GM12872 (cell line): Measurements from ENCODE around the gene SLC7A10.

Experiments used
- TF ChIP-seq, protein P1 (sequence below): IDR thresholded peaks from 3 replicates; pipeline ENCODE4 v1.5.1; 2011; ENCODE audit warnings: low read depth, mild to moderate bottlenecking, low read length, moderate library complexity; ENCODE audit not compliant: insufficient read depth

The SLC7A10 gene

DNA sequence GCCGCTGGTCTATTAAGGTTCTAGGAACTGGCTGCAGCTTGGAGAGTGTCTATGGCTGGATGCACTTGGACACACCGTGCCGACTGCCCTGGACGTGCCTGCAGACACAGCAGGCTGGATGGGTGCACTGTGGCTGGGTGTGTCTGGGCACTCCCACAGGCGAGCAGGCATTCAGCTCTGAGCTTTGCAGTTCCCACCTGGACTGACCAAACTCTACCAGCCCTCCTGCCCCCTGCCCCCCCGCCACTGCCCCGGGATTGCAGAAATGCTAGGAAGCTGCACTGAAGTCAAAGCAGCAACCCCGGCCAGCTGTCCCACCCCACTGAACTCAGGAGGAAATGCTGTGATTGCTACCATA lies 38.5 kb downstream of the SLC7A10 start:
- TF ChIP-seq, protein P1, sequence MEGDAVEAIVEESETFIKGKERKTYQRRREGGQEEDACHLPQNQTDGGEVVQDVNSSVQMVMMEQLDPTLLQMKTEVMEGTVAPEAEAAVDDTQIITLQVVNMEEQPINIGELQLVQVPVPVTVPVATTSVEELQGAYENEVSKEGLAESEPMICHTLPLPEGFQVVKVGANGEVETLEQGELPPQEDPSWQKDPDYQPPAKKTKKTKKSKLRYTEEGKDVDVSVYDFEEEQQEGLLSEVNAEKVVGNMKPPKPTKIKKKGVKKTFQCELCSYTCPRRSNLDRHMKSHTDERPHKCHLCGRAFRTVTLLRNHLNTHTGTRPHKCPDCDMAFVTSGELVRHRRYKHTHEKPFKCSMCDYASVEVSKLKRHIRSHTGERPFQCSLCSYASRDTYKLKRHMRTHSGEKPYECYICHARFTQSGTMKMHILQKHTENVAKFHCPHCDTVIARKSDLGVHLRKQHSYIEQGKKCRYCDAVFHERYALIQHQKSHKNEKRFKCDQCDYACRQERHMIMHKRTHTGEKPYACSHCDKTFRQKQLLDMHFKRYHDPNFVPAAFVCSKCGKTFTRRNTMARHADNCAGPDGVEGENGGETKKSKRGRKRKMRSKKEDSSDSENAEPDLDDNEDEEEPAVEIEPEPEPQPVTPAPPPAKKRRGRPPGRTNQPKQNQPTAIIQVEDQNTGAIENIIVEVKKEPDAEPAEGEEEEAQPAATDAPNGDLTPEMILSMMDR = no peak

DNA sequence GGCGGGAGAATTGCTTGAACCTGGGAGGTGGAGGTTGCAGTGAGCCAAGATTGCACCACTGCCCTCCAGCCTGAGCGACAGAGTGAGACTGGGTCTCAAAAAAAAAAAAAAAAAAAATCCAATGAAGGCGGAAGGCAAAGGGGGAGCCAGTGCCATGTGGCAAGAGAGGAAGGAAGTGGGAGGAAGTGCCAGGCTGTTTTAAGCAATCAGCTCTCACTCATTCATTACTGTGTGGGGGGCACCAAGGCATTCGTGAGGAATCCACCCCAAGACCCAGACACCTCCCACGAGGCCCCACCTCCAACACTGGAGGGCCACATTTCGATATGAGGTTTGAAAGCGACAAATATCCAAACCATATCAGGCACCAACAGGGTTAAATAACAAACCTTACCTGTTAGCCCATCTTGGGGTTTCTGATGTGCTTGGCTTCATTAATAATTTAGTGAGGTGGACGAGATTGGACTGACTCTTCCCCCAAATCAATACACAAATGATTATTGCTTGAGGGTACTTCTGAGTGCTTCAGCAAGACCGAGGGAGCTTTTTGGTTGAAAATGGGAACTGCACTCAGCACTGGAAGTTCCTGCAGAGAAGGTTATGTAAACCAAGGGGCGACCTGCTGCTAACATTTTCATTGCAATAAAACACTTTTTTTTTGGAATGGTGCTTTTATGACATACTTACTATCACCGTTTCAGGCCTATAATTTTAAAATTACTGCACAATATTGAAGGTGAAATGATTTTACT lies 39.0 kb downstream of the SLC7A10 start:
- TF ChIP-seq, protein P1 = no peak

DNA sequence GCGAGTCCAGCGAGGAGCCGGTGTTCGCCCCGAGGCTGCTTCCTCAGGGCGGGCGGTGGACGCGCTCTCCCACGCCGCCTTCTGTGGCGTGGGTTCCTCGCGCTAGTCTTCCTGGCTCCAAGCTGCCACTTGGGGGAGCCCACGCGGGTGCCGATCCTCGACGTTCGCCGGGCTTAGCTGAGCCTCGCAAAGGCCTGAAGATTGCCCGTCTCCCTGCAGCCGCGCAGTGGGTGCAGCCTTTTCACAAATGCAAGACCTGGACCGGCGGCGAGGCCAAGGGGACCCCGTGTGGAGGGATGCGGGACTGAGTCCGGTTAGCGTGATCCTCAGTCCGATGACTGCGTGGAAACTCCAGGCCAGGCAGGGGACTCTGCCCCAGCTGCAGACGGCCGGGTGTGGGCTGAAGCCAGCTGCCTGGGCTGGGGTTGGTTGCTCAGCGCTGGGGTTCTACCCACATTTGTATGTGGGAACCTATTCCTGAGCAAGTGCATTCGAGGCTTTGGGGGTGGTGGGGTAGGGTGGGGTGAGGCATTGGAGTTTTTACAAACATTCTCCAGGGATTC lies 48.2 kb downstream of the SLC7A10 start:
- TF ChIP-seq, protein P1 = peak; percentile 41; the same call in 2 of the 3 replicates

DNA sequence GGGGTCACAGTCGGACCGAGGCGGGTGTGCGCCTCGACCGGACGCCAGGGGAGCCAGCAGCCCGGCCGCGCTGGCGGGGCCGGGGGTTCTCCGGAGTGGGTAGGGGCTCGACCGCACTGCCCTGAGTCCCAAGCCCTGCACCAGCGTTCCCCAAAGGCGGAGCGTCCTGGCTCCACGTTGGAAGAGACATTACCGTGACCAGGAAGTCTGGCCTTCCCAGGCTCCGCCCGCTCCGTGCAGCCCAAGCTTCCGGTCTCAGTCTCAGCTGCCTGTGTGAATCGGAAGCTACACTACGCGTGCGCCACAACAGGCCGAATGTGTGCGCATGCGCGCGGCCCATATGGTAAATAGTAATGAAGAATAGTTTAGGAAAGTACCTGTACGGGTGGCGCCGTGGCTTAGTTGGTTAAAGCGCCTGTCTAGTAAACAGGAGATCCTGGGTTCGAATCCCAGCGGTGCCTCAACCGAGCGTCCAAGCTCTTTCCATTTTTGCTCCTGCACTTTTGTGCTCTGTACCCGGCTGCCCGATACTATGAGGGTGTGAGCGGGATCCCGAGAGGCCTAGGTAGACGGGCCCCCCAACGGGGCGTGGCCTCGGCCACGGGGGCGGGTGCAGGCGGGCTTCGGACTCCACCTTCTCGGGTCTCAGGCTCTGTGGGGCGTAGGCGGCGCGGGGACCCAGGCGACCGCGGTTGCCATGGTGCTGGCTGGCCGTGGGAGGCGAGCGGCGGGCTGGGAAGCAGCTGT lies 48.8 kb downstream of the SLC7A10 start:
- TF ChIP-seq, protein P1 = peak; percentile 30; the same call in 1 of the 3 replicates

DNA sequence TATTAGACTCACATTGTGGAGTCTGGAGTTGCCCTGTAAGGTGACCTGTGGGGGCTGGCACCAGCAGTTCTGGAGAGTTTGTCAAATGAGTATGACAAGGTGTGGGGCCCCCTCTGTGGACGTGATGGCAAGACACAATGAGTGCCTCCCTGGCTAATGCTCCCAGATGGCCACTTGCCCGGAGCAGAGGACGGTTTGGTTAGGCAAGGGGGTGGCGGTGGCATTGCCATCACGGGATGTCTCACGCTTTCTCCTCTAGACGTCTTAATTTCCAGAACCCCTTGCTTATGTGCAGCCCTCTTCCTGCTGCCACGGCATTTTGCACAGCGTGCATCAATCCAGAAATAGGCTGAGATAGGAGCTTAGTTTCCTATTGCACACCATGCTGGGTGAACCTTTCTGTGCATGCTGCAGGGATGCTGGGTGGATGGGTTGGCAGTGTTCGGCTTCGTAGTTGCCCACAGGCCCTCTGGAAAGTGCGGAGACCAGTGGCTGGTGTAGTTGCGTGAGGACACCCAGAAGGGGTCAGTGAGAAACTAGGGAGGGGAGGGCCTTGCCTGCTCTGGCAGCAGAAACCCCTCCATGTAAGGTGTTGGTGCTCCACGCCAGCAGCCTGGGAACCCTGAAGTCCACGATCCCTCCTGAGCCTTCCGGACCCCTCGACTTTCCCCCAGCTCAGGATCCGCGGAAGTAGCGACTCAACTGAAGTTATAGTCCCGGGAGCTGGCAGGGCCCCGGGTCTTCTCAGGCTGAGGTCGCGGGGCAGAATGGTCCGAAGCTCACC lies 49.6 kb downstream of the SLC7A10 start:
- TF ChIP-seq, protein P1 = no peak

DNA sequence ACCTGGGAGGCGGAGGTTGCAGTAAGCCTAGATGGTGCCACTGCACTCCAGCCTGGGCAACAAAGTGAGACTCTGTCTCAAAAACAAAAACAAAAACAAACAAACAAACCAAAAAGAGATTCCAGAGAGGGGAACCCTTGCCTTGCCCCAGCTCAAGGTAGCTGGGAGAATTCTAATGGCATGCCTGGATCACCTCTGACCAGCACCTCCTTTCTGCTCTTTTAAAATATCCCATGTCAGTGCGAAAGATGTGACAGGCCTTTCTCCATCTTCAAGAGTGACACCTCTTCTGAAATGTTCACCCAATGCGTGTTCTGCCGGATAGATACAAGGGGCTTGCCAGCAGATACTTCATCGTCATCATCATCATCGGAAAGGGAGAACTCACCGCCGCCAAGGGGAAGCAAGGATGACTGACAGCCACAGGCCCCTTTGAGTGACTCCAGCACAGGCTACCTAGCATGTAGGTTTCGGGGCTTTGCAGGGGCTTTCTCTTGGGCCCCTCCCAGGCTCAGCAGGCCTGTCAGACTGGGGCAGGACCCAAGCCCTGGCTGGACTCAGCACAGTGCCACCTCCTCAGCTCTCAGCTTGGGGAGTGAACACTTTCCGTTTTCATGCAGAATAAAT lies 50.4 kb downstream of the SLC7A10 start:
- TF ChIP-seq, protein P1 = no peak
